Measurements from ENCODE around the gene GAPVD1. TPM values are rescaled to one million over a fixed set of nuclear protein-coding genes. Genes with fewer than 3 reads are reported as not detected.

Gene GAPVD1
- total and polyA plus RNA-seq, 2 of the 13 experiments (the other 11 are each of a cell fraction or from before 2014, with no cell fraction given), result 11.1 to 33.2 TPM

- TF ChIP-seq ZHX2 (IDR thresholded peaks at IDR 0.05; ENCODE audit: low read depth) (no peak), ZHX2 (CRISPR knock-in tag; IDR thresholded peaks at IDR 0.05; ENCODE audit: borderline replicate concordance) (peak; percentile 62; the same call in 1 of the 2 replicates), HMGXB4 (CRISPR knock-in tag; IDR thresholded peaks at IDR 0.05; ENCODE audit: borderline replicate concordance in 1 of 2, low read depth in 1 of 2) (no peak), ZXDC (CRISPR knock-in tag; IDR thresholded peaks at IDR 0.05) (no peak), PRDM4 (CRISPR knock-in tag; IDR thresholded peaks at IDR 0.05; ENCODE audit: borderline replicate concordance) (no peak), ZBTB37 (CRISPR knock-in tag; IDR thresholded peaks at IDR 0.05) (0 out of 2 replicates have a peak, but pooled peaks have one; percentile 35), ZNF770 (CRISPR knock-in tag; IDR thresholded peaks at IDR 0.05) (peak; percentile 51), HINFP (CRISPR knock-in tag; IDR thresholded peaks at IDR 0.05; ENCODE audit: low read depth) (0 out of 2 replicates have a peak, but pooled peaks have one; percentile 10)
Observed at GRCh38 chr9:125296843-125297372, 35.3 kb downstream of the GAPVD1 start (continued).
